Peyer's patch (tissue), 4 donors: ENCODE data around the gene CLCNKB.

Experiments
- POLR2A ChIP-seq, 2 donors: fragments of 450-650 bp; IDR thresholded peaks; one replicate each; pipeline ENCODE4 v1.5.1; 2017; ENCODE audit warnings: antibody characterized with exemption in 2 of 2, mild to moderate bottlenecking in 2 of 2, moderate library complexity in 2 of 2
- TF ChIP-seq, protein P1 (sequence below), 6 experiments: fragments of 450-650 bp in 4 of 6; fragments of 200-600 bp in 2 of 6; sonication (generic) in 1 of 6; IDR thresholded peaks; one replicate each; pipeline ENCODE4 v1.5.1; 2017 to 2019; ENCODE audit warnings: antibody characterized with exemption in 6 of 6, mild to moderate bottlenecking in 3 of 6, moderate library complexity in 1 of 6

GRCh38 chr1:16048573-16049189 is 5.1 kb downstream of the CLCNKB start:
- TF ChIP-seq, protein P1, sequence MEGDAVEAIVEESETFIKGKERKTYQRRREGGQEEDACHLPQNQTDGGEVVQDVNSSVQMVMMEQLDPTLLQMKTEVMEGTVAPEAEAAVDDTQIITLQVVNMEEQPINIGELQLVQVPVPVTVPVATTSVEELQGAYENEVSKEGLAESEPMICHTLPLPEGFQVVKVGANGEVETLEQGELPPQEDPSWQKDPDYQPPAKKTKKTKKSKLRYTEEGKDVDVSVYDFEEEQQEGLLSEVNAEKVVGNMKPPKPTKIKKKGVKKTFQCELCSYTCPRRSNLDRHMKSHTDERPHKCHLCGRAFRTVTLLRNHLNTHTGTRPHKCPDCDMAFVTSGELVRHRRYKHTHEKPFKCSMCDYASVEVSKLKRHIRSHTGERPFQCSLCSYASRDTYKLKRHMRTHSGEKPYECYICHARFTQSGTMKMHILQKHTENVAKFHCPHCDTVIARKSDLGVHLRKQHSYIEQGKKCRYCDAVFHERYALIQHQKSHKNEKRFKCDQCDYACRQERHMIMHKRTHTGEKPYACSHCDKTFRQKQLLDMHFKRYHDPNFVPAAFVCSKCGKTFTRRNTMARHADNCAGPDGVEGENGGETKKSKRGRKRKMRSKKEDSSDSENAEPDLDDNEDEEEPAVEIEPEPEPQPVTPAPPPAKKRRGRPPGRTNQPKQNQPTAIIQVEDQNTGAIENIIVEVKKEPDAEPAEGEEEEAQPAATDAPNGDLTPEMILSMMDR (IDR thresholded peaks at IDR 0.05), result no peak
- no peak for TF ChIP-seq POLR2A (IDR thresholded peaks at IDR 0.05)
